Measurements from ENCODE around the gene EGR4. TPM values are rescaled to one million over a fixed set of nuclear protein-coding genes. Genes with fewer than 3 reads are reported as not detected.

The EGR4 gene
- total RNA-seq, 2 donors from 2014 or later = 0.15 TPM; not detected in 1

DNA sequence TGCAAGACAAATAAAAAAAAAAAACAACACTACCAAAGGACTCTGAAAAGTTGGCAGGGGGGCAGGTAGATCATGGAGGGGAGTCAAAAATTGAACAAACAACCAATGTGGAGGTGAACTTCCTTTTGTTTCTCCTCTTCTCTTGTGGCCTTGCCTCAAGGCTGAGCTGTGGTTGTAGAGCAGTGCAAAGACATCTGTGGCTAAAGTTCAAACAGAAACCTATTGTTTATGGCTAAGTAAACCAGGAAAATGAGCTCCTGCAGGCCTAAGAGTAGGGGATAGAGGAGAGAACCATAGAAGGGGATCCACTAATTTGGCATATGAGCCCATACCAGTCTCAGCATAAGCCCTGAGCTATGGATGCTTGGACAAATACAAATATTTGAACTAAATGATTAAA, 40.2 kb upstream of the EGR4 start:
- Mint-ChIP-seq H3K9me3 (no peaks in the 10 kb centered on the region), H3K36me3 (ENCODE audit: low read depth) (no peaks in the 10 kb centered on the region), H3K27me3 (ENCODE audit: insufficient read depth) (peaks cover 7% of the 10 kb centered on the region), H3K4me3 (no peak overlapping the region), H3K27ac (no peak overlapping the region), H3K4me1 (no peaks in the 10 kb centered on the region)
- H3K9me3 ChIP-seq (ENCODE audit: control insufficient read depth, low read length) = no peaks in the 10 kb centered on the region
- H3K9ac ChIP-seq (ENCODE audit: extremely low read depth, low read length, poor library complexity, severe bottlenecking) = no peak overlapping the region
- H3K27me3 ChIP-seq (ENCODE audit: control insufficient read depth, insufficient read depth, low read length, poor library complexity, severe bottlenecking) = peaks cover 21% of the 10 kb centered on the region
- TF ChIP-seq, protein P1, sequence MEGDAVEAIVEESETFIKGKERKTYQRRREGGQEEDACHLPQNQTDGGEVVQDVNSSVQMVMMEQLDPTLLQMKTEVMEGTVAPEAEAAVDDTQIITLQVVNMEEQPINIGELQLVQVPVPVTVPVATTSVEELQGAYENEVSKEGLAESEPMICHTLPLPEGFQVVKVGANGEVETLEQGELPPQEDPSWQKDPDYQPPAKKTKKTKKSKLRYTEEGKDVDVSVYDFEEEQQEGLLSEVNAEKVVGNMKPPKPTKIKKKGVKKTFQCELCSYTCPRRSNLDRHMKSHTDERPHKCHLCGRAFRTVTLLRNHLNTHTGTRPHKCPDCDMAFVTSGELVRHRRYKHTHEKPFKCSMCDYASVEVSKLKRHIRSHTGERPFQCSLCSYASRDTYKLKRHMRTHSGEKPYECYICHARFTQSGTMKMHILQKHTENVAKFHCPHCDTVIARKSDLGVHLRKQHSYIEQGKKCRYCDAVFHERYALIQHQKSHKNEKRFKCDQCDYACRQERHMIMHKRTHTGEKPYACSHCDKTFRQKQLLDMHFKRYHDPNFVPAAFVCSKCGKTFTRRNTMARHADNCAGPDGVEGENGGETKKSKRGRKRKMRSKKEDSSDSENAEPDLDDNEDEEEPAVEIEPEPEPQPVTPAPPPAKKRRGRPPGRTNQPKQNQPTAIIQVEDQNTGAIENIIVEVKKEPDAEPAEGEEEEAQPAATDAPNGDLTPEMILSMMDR (conservative IDR thresholded peaks at IDR 0.05) = no peak
- no peak for DNase-seq
- H3K4me1 ChIP-seq (ENCODE audit: control insufficient read depth, insufficient read depth, low read length) = no peaks in the 10 kb centered on the region
- no peaks in the 10 kb centered on the region for H3K36me3 ChIP-seq (ENCODE audit: control insufficient read depth, insufficient read depth, low read length)
- no peak overlapping the region for H3K27ac ChIP-seq (ENCODE audit: low read depth, low read length)
- H3K4me3 ChIP-seq (ENCODE audit: low read length) = no peak overlapping the region

DNA sequence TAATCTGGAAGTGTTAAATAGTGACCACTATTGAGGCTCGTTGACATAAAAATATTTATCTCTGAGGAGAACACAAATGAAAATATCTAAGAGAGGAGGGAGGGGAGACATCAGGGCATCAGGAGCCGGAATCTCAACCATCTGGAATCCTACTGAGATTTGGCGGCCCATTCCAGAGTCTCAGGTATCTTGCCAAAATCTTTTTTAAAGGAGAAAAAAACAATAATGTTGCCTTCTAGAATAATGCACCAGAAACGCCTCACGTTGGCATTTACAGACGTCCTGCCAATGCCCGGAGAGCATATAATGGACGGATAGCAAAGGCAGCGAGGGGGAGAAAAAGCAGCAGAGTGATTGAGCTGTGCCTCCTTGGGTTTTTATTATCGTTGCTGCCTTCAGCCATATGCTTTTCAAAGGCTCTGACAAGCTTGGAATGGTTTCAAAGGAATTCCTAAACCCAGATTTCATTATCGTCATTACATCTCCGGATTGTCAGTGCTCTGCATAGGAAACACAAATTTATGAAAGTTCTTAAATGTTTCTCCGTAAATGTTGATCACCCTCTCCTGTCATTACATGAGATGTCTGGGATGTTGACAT, 30.9 kb upstream of the EGR4 start:
- peaks cover 22% of the 10 kb centered on the region for H3K27me3 Mint-ChIP-seq (ENCODE audit: insufficient read depth)
- peaks cover 46% of the 10 kb centered on the region for H3K27me3 ChIP-seq (ENCODE audit: control insufficient read depth, insufficient read depth, low read length, poor library complexity, severe bottlenecking)
- no peaks in the 10 kb centered on the region for H3K9me3 Mint-ChIP-seq
- no peaks in the 10 kb centered on the region for H3K4me1 Mint-ChIP-seq
- H3K27ac Mint-ChIP-seq = no peak overlapping the region
- H3K9ac ChIP-seq (ENCODE audit: extremely low read depth, low read length, poor library complexity, severe bottlenecking) = no peak overlapping the region
- no peak overlapping the region for H3K4me3 ChIP-seq (ENCODE audit: low read length)
- no peaks in the 10 kb centered on the region for H3K36me3 ChIP-seq (ENCODE audit: control insufficient read depth, insufficient read depth, low read length)
- no peaks in the 10 kb centered on the region for H3K9me3 ChIP-seq (ENCODE audit: control insufficient read depth, low read length)
- WGBS, 2 experiments (ENCODE audit: insufficient coverage in 1 of 2, insufficient read length in 1 of 2) = 81 to 82% methylated on average over 11 to 13 of the region's 13 CpGs
- DNase-seq = no peak
- no peaks in the 10 kb centered on the region for H3K4me1 ChIP-seq (ENCODE audit: control insufficient read depth, insufficient read depth, low read length)
- H3K36me3 Mint-ChIP-seq (ENCODE audit: low read depth) = no peaks in the 10 kb centered on the region
- H3K4me3 Mint-ChIP-seq = no peak overlapping the region
- no peak overlapping the region for H3K27ac ChIP-seq (ENCODE audit: low read depth, low read length)
- TF ChIP-seq, protein P1 (conservative IDR thresholded peaks at IDR 0.05) = no peak

DNA sequence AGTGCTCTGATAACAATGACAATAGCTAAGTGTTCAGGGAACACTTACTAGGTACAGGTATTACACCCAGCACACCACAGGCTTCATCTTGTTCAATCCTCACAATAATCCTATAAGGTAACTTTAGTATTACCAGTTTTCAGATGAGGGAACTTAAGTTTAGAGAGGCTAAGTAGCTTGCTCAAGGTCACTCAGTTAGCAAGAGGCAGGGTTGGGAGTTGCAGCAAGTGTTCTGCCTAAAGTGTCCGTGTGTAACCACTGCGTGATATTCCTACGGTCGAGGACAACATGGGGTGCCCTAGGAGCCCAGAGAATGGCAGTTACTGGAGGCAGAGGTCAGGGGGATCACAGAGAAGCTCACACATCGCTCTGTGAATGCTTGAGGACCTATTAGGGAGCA, 30.2 kb upstream of the EGR4 start:
- Histone ChIP-seq H3K9ac (ENCODE audit: extremely low read depth, low read length, poor library complexity, severe bottlenecking) (no peak overlapping the region), H3K27me3 (ENCODE audit: control insufficient read depth, insufficient read depth, low read length, poor library complexity, severe bottlenecking) (peaks cover 46% of the 10 kb centered on the region), H3K36me3 (ENCODE audit: control insufficient read depth, insufficient read depth, low read length) (no peaks in the 10 kb centered on the region), H3K9me3 (ENCODE audit: control insufficient read depth, low read length) (no peaks in the 10 kb centered on the region), H3K4me3 (ENCODE audit: low read length) (no peak overlapping the region), H3K27ac (ENCODE audit: low read depth, low read length) (no peak overlapping the region), H3K4me1 (ENCODE audit: control insufficient read depth, insufficient read depth, low read length) (no peaks in the 10 kb centered on the region)
- no peaks in the 10 kb centered on the region for H3K9me3 Mint-ChIP-seq
- no peak for DNase-seq
- peaks cover 22% of the 10 kb centered on the region for H3K27me3 Mint-ChIP-seq (ENCODE audit: insufficient read depth)
- no peak overlapping the region for H3K27ac Mint-ChIP-seq
- WGBS, 2 experiments (ENCODE audit: insufficient coverage in 1 of 2, insufficient read length in 1 of 2) = 82 to 89% methylated on average over 5 of the region's 5 CpGs
- TF ChIP-seq, protein P1 (conservative IDR thresholded peaks at IDR 0.05) = no peak
- no peaks in the 10 kb centered on the region for H3K36me3 Mint-ChIP-seq (ENCODE audit: low read depth)
- no peaks in the 10 kb centered on the region for H3K4me1 Mint-ChIP-seq
- no peak overlapping the region for H3K4me3 Mint-ChIP-seq

Measured in endodermal cell (in vitro differentiated cells).